Hematopoietic multipotent progenitor cell treated with erythropoietin and hydrocortisone succinate and interleukin-3 and kit ligand, for 15 days (in vitro differentiated cells): ENCODE results near the gene S100A10.

ENCODE experiments used
- DNase-seq: peaks from one replicate; pipeline ENCODE4 v3.0.0-alpha.2; 2015; ENCODE audit warnings: low spot score

S100A10 gene

GRCh38 chr1:151935894-151936602, 57.6 kb downstream of the S100A10 start:
- no peak for DNase-seq

- DNase-seq: no peak
These were observed 58.5 kb downstream of the S100A10 start for GRCh38 chr1:151935154-151935553.

GRCh38 chr1:151934048-151934493, 59.6 kb downstream of the S100A10 start:
- DNase-seq: peak; percentile 85
